HG03558 (cell line): ENCODE data around the gene RAP1GAP2.
"Not testable (repeated sequence)": the region's sequence is repeated elsewhere in the genome, so short reads cannot be mapped to it uniquely, and the experiment has no call there.

Source experiments
- ATAC-seq: cut with Tn5 transposase; IDR thresholded peaks from one replicate; pipeline ENCODE4 v1.9.1; 2021; ENCODE audit warnings: moderate number of reproducible peaks; ENCODE audit not compliant: unreplicated experiment; ENCODE audit errors: extremely low read depth

Gene RAP1GAP2

DNA sequence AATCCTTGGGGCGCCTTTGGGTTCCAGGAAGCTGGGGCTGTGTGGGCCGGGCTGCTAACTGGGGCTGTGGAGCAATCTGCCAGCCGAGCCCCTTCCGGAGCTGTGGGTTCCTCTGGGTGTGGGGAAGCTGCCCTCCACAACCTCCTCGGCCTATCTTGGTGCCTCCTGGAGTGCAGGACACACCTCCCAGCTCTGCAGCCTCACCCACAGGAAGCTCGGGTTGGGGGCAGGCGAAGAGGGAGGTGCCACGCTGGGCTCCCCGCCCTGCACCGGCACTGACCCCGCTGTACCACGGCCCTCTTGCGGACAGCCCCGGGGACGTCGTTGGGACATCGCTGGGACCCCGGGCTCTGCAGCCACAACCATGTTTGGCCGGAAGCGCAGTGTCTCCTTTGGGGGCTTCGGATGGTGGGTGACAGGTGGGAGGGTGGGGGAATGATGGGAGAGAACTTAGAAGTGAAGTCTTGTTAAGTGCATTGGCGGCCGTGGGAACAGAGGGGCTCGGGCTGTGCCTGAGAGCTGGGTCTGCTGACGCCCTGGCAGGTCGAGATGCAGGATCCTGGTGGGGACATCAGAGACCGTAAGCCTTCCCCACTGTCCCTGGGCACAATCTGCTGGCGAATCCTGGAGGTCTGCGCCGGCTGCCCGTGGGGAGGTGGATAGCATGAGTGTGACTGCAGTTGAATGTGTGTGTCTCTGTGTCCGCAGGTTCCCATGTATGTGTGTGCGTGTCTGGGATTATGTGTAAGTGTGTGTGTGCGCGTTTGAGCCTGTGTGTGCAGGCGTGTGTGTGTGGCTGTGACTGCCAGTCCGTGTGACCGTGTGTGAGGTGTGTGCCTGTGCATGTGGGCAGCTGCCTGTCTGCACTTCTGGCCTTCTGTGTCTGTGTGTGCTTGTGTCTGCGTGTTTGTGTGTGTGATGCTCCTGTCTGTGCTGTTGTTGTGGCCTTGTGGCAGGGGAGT, at the start of gene RAP1GAP2:
Gene RAP1GAP2, plus strand, starts transcription at position 275 of the 962 bp plus-strand sequence. Its CDS starts 90 bp downstream, at position 365.
- no peak for ATAC-seq

DNA sequence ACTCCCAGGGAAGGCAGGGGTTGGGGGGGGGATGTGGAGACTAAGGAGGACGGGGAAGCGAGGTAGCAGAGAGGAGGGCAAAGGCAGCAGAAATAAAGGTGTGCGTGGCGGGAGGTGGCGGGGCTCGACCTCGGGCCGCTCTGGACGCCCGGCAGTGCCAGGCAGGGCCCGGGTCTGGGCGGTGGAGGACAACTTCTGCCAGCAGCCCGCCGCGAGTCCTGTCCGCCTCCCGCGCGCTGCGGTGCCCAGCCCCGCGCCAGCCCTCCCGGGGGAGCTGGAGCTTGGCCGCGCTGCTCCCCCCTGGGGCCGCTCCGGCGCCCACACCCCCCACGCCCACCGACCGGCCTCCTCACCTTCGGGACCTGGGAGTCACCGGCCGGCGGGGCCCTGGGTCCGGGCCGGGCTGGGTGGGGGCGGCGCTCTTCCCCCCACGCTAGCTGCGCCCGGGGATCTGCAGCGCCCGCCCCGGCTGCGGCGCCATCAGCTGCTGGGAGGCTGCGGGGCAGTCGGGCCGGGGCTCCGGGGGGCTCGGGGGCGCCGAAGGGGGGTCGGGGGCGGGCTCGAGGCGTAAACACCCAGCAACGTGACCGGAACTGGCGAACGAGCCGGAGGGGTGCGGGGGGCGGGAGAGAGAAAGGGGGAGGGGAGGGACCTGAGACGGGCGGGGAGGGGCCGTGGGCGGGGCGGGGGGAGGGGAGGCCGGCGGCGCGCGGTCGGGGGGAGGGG, 47.0 kb upstream of the RAP1GAP2 start, which contains the start of gene CCDC92B:
Gene CCDC92B, minus strand, starts transcription at position 595 of the 726 bp plus-strand sequence. CDS start 14,507 bp downstream, outside the sequence.
- no peak for ATAC-seq

DNA sequence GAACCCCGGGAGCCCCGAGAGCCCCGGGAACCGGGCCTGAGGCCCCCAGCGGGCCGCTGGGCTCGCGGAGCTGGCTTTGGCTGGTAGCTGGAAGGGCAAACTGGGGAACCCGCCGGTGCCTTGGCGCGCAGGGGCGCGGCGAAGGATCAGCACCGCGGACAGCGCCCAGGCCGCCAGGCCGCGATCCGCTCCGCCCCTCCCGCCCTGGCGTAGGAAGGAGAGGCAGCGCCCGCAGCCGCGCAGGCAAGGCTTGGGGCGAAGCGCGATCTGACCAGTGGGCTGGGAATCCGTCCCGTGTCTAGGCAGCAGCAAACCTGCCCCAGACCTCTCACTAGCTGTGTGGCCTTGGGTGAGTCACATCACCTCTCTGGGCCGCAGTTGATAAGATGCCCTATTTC, 46.5 kb upstream of the RAP1GAP2 start:
- no peak for ATAC-seq

DNA sequence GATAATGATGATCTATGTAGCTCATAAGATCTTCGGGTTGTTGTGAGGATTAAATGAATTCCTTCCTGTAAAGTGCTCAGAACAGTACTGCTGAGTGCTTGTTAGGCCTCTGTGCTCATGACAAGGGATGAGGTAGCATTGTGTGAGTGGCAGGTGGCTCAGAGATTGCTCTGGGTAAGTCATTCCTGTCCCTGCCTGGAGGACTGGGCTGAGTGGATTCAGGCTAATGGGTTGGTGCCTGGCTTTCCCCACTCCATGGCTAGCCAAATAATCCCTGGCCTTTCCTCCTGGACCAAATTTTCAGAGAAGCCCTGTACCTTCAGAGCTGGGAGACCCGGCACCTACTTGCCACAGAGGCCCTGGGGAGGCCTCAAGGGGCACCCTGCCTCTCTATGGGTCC, 45.5 kb upstream of the RAP1GAP2 start:
- no peak for ATAC-seq

DNA sequence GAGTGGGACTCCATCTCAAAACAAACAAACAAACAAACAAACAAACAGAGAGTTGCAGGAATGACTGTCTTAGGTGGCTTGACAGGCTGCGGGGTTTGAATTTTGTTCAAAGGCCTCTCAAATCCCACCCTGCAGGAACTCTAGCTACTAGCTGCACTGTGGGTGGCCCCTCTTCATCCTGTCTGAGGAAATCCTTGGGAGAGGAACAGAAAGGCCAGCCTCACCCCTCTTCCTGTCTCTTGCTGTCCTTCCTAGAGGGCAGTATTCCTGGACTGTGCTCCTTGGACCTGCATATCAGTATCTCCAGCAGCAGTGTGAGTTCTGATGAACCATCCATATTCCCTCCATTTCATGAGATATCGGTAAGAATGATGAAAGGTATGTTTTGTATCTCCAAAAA, 44.7 kb upstream of the RAP1GAP2 start:
- no peak for ATAC-seq

DNA sequence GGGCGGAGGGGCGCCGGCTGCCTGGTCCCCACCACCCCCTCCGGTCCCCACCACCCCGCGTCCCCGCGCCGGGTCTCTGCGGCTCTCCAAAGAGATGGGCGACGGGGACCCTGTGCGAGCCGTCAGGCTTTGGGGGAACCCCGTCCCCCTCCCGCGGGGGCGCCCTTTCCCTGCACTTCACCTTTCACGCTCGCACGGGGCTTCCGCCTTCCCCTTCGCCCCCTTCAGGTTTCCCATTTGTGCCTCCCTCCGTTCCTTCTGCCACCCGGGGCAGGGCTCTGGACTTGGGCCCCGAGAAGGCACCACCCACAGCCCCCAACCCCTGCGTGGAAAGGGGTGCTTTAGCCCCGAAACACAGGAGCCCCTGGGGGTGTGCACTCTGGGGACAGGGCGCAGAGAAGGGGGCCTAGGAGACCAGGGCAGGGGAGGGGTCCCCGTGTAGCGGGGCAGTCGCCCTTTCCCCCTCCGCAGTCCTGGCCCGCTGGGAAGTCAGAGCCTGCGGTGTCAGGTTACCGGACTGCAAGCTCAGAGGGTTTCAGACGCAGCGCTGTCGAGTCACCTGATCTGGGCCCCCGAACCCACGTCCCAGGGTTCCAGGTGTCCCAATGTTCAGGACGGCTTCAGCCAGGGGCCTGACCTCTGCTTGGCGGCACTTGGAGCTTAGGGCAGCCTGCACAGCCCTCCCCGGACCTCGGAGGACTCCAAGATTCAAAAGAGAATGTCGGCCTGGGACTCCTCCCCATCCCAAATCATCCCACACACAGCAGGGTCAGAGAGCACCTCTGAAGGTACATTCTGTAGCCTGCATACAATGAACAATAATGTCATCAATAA, 40.1 kb upstream of the RAP1GAP2 start:
- no peak for ATAC-seq

DNA sequence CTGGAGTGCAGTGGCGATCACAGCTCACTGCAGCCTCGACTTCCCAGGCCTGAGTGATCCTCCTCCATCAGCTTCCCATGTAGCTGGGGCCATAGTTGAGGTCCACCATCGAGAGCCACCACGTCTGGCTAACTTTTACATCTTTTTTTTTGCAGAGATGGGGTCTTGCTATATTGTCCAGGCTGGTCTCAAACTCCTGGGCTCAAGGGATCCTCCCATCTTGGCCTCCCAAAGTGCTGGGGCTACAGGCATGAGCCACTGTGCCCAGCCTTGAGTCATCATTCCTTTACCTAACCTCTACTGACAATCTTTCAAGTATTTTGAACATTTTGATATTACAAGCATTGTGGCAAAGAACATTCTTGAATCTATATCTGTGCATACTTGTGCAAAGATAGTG, 37.4 kb upstream of the RAP1GAP2 start:
- no peak for ATAC-seq

DNA sequence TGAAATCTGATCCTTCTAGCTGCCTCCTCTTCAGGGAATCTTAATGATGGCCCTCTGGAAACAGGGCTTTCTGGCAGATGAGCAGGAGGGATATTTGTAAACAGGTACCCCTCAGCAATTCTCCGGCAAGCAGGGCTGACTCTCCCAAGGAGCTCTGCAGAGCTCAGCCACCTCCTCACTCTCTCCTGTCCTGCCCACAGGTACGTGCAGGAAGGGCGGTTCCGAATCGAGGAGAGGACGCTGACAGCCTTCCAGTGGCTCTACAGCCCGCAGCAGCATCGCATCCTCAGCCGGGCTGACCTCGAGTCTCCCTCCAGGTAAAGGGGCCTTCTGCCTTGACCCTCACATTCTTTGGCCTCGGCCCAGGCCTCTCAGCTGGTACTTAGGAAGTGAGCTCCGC, 26.1 kb upstream of the RAP1GAP2 start:
- ATAC-seq, result no peak

DNA sequence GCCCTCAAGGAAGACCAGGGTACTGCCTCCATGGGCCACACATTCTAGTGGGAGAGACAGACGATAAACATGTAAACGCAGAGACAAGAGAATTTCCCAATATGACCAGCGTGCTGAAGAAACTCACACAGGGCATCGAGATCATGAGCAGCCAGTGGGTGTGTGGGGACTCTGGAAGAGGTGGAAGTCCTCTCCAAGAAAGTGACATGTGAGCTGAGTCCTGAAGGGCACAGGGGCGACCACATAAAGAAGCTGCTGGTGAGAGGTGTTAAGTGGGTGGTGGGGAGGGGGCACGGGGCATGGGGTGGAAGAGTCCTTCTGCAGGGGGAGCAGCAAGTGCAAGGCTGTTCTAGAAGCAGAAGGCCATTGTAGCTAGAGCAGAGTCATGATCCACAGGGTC, 21.0 kb upstream of the RAP1GAP2 start:
- ATAC-seq, result no peak

DNA sequence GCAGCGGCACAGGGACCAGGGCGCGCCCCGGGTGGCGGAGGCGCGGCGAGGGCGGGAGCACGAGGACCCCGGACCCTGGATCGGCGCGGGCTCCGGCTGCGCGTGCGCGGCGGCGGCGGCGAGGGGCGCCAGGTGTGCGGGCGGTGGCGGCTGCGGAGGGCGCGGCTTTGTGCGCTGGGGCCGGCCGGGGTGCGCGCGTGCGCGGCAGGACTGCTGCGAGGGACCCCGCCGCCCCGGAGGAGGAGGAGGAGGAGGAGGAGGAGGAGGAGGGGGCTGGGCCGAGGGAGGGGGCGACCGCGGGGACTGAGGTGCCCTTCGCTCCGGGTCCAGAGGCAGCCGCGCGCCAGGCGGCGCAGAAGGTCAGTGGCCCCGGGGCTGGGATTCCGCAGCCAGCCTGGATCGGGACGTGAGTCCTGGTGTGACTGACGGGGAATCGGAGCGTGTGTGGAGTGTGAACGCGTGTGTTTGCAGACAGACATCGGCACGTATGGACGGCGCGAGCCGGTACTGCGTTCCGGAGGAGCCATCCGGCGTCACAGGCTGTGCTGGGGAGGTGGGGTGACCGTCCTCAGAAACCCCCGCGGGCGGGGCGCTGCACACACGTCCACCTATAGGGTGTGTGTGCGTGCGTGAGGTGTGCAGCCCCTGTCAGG, 19.5 kb upstream of the RAP1GAP2 start:
- no peak for ATAC-seq

DNA sequence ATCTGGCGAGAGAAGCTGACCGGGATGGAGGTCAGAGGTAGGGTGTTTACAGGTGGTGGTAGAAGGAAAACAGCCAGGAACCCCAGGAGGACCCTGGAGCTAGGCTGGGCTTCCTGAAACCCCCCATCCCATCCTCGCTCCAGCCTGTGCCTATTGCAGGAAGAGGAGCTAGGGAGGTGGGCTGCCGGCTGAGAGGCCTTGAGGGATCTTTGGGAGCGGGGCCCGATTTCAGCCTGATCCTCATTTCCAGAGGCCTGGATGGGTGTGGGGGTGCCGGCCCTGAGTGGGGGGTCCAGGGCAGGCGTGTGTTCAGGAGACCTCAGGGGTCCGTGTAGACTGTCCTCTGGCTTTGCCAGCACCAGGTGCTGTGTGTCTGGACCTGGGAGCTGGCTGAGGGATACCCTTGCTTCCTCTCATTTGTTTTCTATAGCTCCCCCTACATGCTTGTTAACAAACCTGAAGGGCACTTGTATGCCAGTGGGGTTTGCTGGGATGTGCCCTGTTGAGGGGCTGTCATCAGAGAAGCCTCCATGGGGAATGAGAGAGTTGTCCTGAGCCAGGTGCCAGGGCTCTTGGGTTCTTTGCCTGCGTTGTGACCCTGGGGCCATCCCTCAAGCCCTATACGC, 18.9 kb upstream of the RAP1GAP2 start:
- no peak for ATAC-seq

DNA sequence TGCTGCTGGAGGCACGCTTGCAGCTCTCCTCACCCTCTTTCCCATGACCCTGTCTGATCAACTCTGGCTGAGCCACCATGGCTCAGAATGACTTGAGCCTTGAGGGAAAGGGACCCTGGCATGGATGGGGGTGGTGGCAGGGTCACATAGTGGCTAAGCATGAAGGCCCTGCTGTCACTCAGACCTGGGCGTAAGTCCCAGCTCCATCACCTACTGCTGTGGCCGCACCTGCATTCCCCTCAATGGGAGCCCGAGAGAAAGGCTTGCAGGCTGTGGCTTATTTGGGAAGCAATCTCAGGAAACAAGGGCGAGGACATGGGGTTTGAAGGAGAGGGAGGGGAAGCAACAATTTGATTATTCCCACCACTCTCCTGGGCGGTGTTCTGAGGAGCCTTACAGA, 17.7 kb upstream of the RAP1GAP2 start:
- ATAC-seq, result no peak

DNA sequence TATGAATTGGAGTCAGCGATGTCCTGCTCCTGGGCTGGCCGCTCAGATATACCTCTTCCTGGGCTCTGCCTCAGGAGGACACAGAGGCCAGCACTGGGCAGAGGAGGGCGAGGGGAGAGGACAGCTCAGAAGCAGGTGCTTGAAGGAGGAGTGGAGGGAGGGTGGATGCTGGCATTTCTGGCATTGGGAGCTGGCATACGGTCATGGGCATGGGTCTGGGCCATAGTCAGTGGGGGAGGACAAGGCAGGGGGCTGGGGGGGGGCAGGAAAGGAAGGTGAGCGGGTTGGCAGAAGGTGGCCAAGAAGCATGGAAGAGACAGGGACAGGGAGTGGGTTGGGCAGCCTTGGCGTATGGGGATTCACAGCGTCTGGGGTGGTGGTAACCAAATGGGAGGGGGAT, 16.7 kb upstream of the RAP1GAP2 start:
- ATAC-seq, result no peak

DNA sequence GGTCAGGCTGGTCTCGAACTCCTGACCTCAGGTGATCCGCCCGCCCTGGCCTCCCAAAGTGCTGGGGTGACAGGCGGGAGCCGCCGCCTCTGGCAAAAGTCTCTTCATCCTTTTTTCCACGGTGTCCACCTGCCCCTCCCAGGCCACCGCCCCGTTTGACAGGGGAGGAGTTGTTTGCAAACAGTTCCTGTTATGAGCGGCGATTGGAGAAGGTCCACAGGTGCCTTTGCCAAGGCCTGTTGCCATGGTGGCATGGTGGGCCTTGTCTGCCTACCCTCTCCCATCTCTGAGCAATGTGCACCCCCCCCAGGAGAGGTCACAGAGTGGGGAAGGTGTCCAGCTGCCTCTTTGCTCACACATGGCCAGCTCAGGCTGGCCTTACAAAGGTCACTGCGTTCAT, 16.0 kb upstream of the RAP1GAP2 start:
- no peak for ATAC-seq

DNA sequence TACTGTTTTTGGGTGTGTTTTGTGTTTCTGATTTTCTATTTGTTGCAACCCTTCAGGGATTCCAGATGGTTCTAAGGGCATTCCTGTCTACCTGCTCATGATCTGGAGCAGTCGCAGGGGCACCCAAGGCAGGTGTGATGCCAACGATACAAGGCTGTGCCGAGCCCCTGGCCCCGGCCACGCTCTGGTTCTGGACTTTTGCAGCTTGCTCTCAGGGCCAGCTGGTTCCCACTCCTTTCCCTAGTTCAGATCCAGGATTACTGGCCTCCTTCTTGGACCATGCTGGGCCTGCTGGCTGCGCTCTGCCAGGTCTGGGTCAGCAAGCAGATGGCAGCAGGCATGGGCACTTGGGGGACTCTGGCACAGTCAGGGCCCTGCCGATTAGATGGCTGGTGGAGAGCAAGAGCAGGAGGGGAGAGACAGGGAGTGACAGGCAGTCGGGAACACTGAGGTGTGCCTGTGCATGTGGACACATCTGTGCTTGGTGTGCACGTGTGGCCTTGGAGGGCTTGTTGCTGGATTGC, 15.2 kb upstream of the RAP1GAP2 start:
- ATAC-seq, result no peak

DNA sequence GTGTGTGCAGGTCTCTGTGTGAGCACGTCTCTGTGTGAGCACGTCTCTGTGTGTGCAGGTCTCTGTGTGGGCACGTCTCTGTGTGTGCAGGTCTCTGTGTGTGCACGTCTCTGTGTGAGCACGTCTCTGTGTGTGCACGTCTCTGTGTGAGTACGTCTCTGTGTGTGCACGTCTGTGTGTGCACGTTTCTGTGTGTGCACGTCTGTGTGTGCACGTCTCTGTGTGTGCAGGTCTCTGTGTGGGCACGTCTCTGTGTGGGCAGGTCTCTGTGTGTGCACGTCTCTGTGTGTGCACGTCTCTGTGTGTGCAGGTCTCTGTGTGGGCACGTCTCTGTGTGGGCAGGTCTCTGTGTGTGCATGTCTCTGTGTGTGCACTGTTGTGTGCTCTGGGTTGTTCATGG, 14.6 kb upstream of the RAP1GAP2 start:
- not testable (repeated sequence) for ATAC-seq

DNA sequence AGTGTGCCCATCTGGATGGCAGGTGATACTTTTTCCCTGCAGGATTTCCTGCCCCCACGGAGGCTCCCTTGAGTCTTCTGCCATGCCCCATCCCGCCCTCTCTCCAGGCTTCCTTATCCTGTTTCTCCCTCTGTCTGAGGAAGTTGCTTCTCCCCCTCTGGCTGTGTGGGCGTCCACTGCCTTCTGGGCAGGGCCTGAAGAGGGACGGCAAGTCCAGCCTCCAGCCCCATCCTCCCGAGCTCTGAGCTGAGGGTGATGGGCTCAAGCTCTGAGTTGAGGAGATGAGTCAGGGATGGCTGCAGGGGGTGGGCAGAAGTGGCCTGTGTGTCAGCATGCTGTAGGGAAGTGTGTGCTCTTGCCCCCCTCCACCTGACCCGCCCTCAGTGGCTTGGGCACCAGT, 14.2 kb upstream of the RAP1GAP2 start:
- no peak for ATAC-seq

DNA sequence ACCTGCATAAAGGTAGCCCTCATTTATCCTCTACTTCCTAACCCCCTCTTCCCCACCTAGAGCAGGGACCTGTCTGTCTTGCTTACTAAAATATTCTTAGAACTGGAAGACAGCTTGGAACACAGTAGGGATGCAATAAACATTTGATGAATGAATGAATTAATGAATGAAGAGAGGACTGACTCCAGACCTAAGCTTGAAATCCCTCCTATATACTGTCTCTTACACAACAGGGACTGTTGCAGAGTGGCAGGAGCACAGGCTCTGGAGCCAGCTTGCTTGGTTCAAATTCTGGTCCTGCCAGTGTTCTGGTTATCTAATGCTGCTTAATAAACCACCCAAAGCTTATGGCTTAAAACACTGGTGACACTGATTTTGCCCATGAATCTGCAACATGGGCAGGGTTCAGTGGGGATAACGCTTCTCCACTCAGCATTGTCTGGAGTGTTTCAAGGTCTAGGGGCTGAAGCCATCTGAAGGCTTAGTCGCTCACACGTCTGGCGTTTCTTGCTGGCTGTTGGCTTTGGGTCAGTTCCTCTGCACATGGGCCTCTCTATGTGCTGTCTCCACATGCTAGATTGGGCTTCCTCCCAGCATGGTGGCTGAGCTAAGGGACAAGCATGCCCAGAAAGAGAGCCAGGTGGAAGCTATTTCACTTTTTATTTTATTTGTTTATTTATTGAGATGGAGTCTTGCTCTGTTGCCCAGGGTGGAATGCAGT, 12.8 kb upstream of the RAP1GAP2 start:
- no peak for ATAC-seq

DNA sequence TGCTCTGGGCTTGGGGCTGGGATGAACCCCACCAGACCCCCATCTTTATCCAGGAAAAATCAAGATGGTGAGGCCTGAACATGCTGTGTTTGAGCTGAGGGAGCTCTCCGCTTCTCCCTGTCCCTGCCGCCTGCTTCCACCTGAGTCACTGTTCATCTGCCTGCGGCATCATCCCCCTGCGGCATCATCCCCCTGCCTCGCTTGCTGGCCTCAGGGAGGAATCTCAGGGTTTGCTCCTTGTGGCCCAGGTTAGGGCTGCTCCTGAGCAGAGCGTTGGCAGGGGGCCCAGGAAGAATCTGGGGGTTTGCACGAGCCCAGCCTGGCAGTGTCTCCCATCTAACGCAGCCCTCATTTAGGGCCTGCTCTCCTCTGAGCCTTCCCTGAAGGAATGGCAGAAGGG, 11.4 kb upstream of the RAP1GAP2 start:
- ATAC-seq, result no peak
